SH-SY5Y (cell line): ENCODE data around the gene BACE1.

Experiments
- GATA2 ChIP-seq: IDR thresholded peaks from 2 replicates; pipeline ENCODE4 v1.6.1; 2011; ENCODE audit warnings: mild to moderate bottlenecking, low read depth, low read length
- GATA3 ChIP-seq: IDR thresholded peaks from 2 replicates; pipeline ENCODE4 v1.6.1; 2011; ENCODE audit warnings: low read depth, mild to moderate bottlenecking, low read length, moderate library complexity

GRCh38 chr11:117269856-117270255, 46.2 kb downstream of the BACE1 start:
- TF ChIP-seq GATA2 (no peak), GATA3 (no peak)
